Ovary (tissue), 9 donors: ENCODE data around the gene CHCHD3. TPM values are rescaled to one million over a fixed set of nuclear protein-coding genes. Genes with fewer than 3 reads are reported as not detected.

Experiments
- DNase-seq, 5 donors: peaks; one replicate each; pipeline ENCODE4 v3.0.0-alpha.2; 2019 to 2020
- H3K27ac ChIP-seq, 2 donors: fragments of 200-600 bp; one replicate each; pipeline versions ENCODE4 v1.5.1 to v1.8.0; 2019 to 2022
- H3K27me3 ChIP-seq: fragments of 200-600 bp; one replicate; pipeline ENCODE4 v1.8.0; 2022
- H3K36me3 ChIP-seq: fragments of 200-600 bp; sonication (generic); one replicate; pipeline ENCODE4 v1.5.1; 2019
- H3K4me1 ChIP-seq: one replicate; pipeline ENCODE4 v1.8.1; 2013; ENCODE audit warnings: mild to moderate bottlenecking, moderate library complexity; ENCODE audit not compliant: insufficient read depth
- H3K4me3 ChIP-seq: fragments of 200-600 bp; sonication (generic); one replicate; pipeline ENCODE4 v1.5.1; 2017
- H3K9me3 ChIP-seq, 2 donors: fragments of 200-600 bp in 1 of 2; sonication (generic) in 1 of 2; one replicate each; pipeline versions ENCODE4 v1.5.1 to v1.8.1; 2013 to 2019; ENCODE audit warnings: mild to moderate bottlenecking in 1 of 2, moderate library complexity in 1 of 2
- EP300 ChIP-seq: sonication (generic); formaldehyde crosslinking; IDR thresholded peaks from one replicate; pipeline ENCODE4 v1.6.1; 2017; ENCODE audit warnings: antibody characterized with exemption
- POLR2A ChIP-seq: fragments of 450-650 bp; IDR thresholded peaks from one replicate; pipeline ENCODE4 v1.6.1; 2017; ENCODE audit warnings: antibody characterized with exemption, mild to moderate bottlenecking, moderate library complexity
- WGBS, 3 donors: extraction: QIAGEN DNeasy Blood & Tissue Kit in 1 of 3; methylation state at CpG; one replicate each; pipeline versions ENCODE4 v1.1.5 to v1.1.7; 2013 to 2017; 5-methylcytosine and 5-hydroxymethylcytosine counted together
- intact Hi-C, 4 donors: fragments of 100-400 bp; cut with DNase I; formaldehyde crosslinking; loops; one replicate each; pipeline versions ENCODE4 v1.11.0 to v1.15.1; 2022 to 2023
- polyA plus RNA-seq, 2 donors: library from polyadenylated mRNA; stranded (reverse); fragments of 200-250 nt in 1 of 2; fragments of 350-450 nt in 1 of 2; fragmentation: Illumina TruSeq in 1 of 2; extraction: RNeasy Lipid Tissue Mini Kit (QIAGEN cat#74804) in 1 of 2; gene quantifications; one replicate each; pipeline ENCODE4 v1.2.3, GENCODE V29; 2013 to 2014
- total RNA-seq, 7 donors: library from RNA; depleted of rRNA in 2 of 7; stranded (reverse); fragments of >200 nt in 2 of 7; fragmentation: NEBNext Ultra II Directional in 3 of 7; extraction: Animal tissue kit (Norgen Biotek cat#: 25700) in 3 of 7; gene quantifications; one replicate each; pipeline versions ENCODE4 v1.1.0 to v1.2.4, GENCODE V29; 2016 to 2023
- TF ChIP-seq, protein P1 (sequence below), 3 donors: fragments of 450-650 bp in 2 of 3; fragments of 200-600 bp in 1 of 3; IDR thresholded peaks; one replicate each; pipeline versions ENCODE4 v1.5.1 to v1.8.0; 2016 to 2022; ENCODE audit warnings: antibody characterized with exemption in 3 of 3, mild to moderate bottlenecking in 1 of 3
- donor health status: DM: no; HTN: no; CAD: no; lungs with moderate emphysema.
- donor health status: DM: no; HTN: no; CAD: no.
- donor health status: Bipolar disorder and iron deficiency.
- donor health status: DM: yes; HTN: yes; CAD: no.
- donor health status: DM: no; HTN: no; CAD: no.
- donor health status: DM: yes; HTN: yes; CAD: no.

The CHCHD3 gene
- total and polyA plus RNA-seq, 9 donors, result 31.4 to 59.1 (median 36.7) TPM

GRCh38 chr7:132858760-132859159 is 223.1 kb downstream of the CHCHD3 start:
- DNase-seq, result no peak
- no peaks in the 10 kb centered on the region for H3K27me3 ChIP-seq
- 95 to 97% (median 96%) methylated on average over 4 of the region's 4 CpGs for WGBS, 3 donors
- no peak overlapping the region for H3K27ac ChIP-seq
- H3K36me3 ChIP-seq, result no peaks in the 10 kb centered on the region
- TF ChIP-seq EP300, result no peak
- TF ChIP-seq POLR2A, result no peak
- TF ChIP-seq, protein P1, sequence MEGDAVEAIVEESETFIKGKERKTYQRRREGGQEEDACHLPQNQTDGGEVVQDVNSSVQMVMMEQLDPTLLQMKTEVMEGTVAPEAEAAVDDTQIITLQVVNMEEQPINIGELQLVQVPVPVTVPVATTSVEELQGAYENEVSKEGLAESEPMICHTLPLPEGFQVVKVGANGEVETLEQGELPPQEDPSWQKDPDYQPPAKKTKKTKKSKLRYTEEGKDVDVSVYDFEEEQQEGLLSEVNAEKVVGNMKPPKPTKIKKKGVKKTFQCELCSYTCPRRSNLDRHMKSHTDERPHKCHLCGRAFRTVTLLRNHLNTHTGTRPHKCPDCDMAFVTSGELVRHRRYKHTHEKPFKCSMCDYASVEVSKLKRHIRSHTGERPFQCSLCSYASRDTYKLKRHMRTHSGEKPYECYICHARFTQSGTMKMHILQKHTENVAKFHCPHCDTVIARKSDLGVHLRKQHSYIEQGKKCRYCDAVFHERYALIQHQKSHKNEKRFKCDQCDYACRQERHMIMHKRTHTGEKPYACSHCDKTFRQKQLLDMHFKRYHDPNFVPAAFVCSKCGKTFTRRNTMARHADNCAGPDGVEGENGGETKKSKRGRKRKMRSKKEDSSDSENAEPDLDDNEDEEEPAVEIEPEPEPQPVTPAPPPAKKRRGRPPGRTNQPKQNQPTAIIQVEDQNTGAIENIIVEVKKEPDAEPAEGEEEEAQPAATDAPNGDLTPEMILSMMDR (IDR thresholded peaks at IDR 0.05), result no peak
- no peaks in the 10 kb centered on the region for H3K9me3 ChIP-seq
- H3K4me1 ChIP-seq, result no peaks in the 10 kb centered on the region
- intact Hi-C loops, result no loop called here
- no peak overlapping the region for H3K4me3 ChIP-seq

- intact Hi-C loops, result no loop called here
- Histone ChIP-seq H3K4me3 (no peak overlapping the region), H3K27ac (no peak overlapping the region), H3K9me3 (no peaks in the 10 kb centered on the region), H3K27me3 (no peaks in the 10 kb centered on the region), H3K4me1 (no peaks in the 10 kb centered on the region), H3K36me3 (no peaks in the 10 kb centered on the region)
- TF ChIP-seq EP300, result no peak
- no peak for TF ChIP-seq POLR2A
- TF ChIP-seq, protein P1 (IDR thresholded peaks at IDR 0.05), result no peak
- DNase-seq, result no peak
- 94 to 100% (median 98%) methylated on average over 2 of the region's 2 CpGs for WGBS, 3 donors
Measured at GRCh38 chr7:132858251-132858650, 223.6 kb downstream of the CHCHD3 start.

DNA sequence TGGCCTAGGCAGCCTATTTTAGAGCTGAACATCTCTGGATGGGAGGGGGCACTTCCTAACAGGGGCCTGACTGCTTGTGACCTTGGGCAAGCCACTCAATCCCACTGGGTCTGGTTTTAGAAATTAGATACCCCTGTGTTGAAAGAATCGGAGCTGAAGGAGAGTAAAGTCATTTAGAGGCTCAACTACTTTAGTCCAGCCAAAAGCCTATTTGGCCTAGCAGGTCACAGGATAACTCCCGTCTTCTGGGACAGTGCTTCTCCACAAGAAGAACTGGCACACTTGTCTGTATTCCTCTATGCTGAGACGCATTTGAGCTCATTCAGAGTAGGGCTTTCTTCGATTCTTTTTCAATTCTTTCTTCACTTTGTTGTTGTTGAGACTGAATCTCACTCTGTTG is 224.2 kb downstream of the CHCHD3 start:
- Histone ChIP-seq H3K27ac (no peak overlapping the region), H3K4me1 (no peaks in the 10 kb centered on the region), H3K36me3 (no peaks in the 10 kb centered on the region), H3K27me3 (no peaks in the 10 kb centered on the region), H3K4me3 (no peak overlapping the region), H3K9me3 (no peaks in the 10 kb centered on the region)
- DNase-seq, result no peak
- intact Hi-C loops, result no loop called here
- 90 to 97% (median 95%) methylated on average over 4 of the region's 4 CpGs for WGBS, 3 donors
- TF ChIP-seq, protein P1 (IDR thresholded peaks at IDR 0.05), result no peak
- TF ChIP-seq EP300 (no peak), POLR2A (no peak)

GRCh38 chr7:132857031-132857430 is 224.9 kb downstream of the CHCHD3 start:
- Histone ChIP-seq H3K4me3 (no peak overlapping the region), H3K27ac (no peak overlapping the region), H3K9me3 (no peaks in the 10 kb centered on the region), H3K36me3 (no peaks in the 10 kb centered on the region), H3K27me3 (no peaks in the 10 kb centered on the region), H3K4me1 (no peaks in the 10 kb centered on the region)
- 92 to 95% (median 92%) methylated on average over 4 of the region's 4 CpGs for WGBS, 3 donors
- TF ChIP-seq, protein P1 (IDR thresholded peaks at IDR 0.05), result no peak
- TF ChIP-seq EP300 (no peak), POLR2A (no peak)
- no peak for DNase-seq
- intact Hi-C loops, result no loop called here
